NB4 (cell line): ENCODE measurements around the gene SLC5A10.
"Not testable (repeated sequence)": the region's sequence is repeated elsewhere in the genome, so short reads cannot be mapped to it uniquely, and the experiment has no call there.

Source experiments
- DNase-seq: peaks from one replicate; pipeline ENCODE4 v3.0.0; 2010; ENCODE audit warnings: low read depth
- H3K4me3 ChIP-seq: one replicate; pipeline ENCODE4 v1.5.1; 2011; ENCODE audit warnings: mild to moderate bottlenecking, low read depth, low read length, moderate library complexity
- MAX ChIP-seq: IDR thresholded peaks from 2 replicates; pipeline ENCODE4 v1.6.1; 2011; ENCODE audit warnings: low read depth, low read length
- MYC ChIP-seq: IDR thresholded peaks from 2 replicates; pipeline ENCODE4 v1.6.1; 2011; ENCODE audit warnings: low read depth, low read length
- POLR2A ChIP-seq: IDR thresholded peaks from 2 replicates; pipeline ENCODE4 v1.6.1; 2011; ENCODE audit warnings: mild to moderate bottlenecking; ENCODE audit not compliant: insufficient read length; ENCODE audit errors: extremely low read depth
- TF ChIP-seq, protein P1 (sequence below): IDR thresholded peaks from one replicate; pipeline ENCODE4 v1.5.1; 2012; ENCODE audit warnings: low read depth, low read length

SLC5A10 gene

GRCh38 chr17:18949566-18949965, 2.4 kb upstream of the SLC5A10 start:
- TF ChIP-seq POLR2A = no peak
- no peak for TF ChIP-seq MAX
- TF ChIP-seq, protein P1, sequence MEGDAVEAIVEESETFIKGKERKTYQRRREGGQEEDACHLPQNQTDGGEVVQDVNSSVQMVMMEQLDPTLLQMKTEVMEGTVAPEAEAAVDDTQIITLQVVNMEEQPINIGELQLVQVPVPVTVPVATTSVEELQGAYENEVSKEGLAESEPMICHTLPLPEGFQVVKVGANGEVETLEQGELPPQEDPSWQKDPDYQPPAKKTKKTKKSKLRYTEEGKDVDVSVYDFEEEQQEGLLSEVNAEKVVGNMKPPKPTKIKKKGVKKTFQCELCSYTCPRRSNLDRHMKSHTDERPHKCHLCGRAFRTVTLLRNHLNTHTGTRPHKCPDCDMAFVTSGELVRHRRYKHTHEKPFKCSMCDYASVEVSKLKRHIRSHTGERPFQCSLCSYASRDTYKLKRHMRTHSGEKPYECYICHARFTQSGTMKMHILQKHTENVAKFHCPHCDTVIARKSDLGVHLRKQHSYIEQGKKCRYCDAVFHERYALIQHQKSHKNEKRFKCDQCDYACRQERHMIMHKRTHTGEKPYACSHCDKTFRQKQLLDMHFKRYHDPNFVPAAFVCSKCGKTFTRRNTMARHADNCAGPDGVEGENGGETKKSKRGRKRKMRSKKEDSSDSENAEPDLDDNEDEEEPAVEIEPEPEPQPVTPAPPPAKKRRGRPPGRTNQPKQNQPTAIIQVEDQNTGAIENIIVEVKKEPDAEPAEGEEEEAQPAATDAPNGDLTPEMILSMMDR = no peak
- TF ChIP-seq MYC = no peak
- no peak for DNase-seq
- no peak overlapping the region for H3K4me3 ChIP-seq

DNA sequence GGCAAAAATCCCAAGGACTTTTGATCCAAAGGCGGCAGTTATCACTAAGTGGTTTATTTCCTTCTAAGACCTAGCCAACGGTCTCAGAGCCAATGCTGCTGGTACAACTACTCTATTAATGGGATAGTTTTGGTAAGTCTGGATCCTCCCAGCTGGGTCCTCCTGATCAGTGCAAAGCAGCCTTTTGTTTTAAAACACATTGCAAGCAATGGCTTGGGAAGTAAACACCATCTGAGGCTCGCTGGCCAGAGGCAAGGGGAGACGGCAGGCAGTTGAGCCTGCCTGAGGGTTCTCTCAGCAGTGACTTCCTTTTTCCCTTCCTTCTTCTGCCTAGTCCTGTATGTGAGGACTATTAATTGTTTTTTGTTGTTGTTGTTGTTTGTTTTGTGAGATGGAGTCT, 1.6 kb upstream of the SLC5A10 start:
- no peak overlapping the region for H3K4me3 ChIP-seq
- DNase-seq = no peak
- no peak for TF ChIP-seq POLR2A
- TF ChIP-seq, protein P1 = no peak
- TF ChIP-seq MYC = no peak
- no peak for TF ChIP-seq MAX

GRCh38 chr17:18950944-18951905, 740 bp upstream of the SLC5A10 start:
- no peak overlapping the region for H3K4me3 ChIP-seq
- peak; percentile 32 for DNase-seq
- TF ChIP-seq MYC (no peak), MAX (no peak), POLR2A (no peak)
- TF ChIP-seq, protein P1 = no peak

GRCh38 chr17:18953231-18953728, 1.3 kb downstream of the SLC5A10 start:
- no peak overlapping the region for H3K4me3 ChIP-seq

DNA sequence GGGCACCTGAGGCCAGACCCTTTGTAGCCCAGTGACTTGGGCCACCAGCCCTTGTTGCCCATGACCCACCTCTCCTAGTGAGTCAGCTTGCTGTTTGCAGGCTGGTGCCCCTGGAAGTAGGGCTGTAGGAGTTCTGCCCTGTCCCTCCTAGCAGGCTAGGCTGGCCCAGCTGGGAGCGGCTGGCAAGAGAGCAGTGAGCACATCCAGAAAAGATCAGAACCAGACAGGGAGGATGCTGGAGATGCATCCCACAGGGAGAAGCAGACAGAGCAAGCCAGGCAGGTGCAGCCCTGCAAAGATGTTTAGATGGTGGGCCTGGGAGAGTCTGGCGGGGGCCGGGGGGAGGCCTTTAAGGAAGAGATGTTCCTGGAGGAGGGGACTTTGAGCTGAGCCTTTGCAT, 2.4 kb downstream of the SLC5A10 start:
- H3K4me3 ChIP-seq = no peak overlapping the region
- TF ChIP-seq MYC = no peak
- no peak for TF ChIP-seq MAX
- no peak for TF ChIP-seq POLR2A
- TF ChIP-seq, protein P1 = no peak
- no peak for DNase-seq

More at GRCh38 chr17:18953231-18953728, 1.3 kb downstream of the SLC5A10 start:
- TF ChIP-seq MYC = no peak
- no peak for DNase-seq

DNA sequence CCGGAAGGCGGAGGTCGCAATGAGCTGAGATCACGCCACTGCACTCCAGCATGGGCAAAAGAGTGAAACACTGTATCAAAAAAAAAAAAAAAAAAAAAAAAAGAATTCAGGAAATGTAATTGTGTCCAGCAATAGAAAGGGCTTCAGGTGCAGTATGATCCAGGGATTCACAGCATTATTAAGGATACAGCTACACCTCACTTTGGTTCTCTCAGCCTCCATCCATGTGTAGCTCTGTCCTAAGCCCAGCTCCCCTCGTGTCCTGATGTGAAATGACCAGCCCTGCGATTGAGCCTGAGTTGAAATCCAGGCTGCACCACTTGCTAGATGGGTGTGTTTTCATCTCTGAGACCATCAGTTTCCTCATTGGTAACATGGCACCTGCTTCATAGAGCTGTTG, 3.0 kb downstream of the SLC5A10 start:
- DNase-seq = no peak
- no peak overlapping the region for H3K4me3 ChIP-seq
- TF ChIP-seq MAX (no peak), MYC (no peak), POLR2A (no peak)

GRCh38 chr17:18956021-18956420, 4.1 kb downstream of the SLC5A10 start:
- DNase-seq = not testable (repeated sequence)

More at GRCh38 chr17:18956021-18956420, 4.1 kb downstream of the SLC5A10 start:
- not testable (repeated sequence) for H3K4me3 ChIP-seq
